HuH-7.5 (cell line): Measurements from ENCODE around the gene TEP1.

Source experiments
- DNase-seq: peaks from one replicate; pipeline ENCODE4 v3.0.0; 2011; ENCODE audit warnings: low spot score

TEP1 gene

DNA sequence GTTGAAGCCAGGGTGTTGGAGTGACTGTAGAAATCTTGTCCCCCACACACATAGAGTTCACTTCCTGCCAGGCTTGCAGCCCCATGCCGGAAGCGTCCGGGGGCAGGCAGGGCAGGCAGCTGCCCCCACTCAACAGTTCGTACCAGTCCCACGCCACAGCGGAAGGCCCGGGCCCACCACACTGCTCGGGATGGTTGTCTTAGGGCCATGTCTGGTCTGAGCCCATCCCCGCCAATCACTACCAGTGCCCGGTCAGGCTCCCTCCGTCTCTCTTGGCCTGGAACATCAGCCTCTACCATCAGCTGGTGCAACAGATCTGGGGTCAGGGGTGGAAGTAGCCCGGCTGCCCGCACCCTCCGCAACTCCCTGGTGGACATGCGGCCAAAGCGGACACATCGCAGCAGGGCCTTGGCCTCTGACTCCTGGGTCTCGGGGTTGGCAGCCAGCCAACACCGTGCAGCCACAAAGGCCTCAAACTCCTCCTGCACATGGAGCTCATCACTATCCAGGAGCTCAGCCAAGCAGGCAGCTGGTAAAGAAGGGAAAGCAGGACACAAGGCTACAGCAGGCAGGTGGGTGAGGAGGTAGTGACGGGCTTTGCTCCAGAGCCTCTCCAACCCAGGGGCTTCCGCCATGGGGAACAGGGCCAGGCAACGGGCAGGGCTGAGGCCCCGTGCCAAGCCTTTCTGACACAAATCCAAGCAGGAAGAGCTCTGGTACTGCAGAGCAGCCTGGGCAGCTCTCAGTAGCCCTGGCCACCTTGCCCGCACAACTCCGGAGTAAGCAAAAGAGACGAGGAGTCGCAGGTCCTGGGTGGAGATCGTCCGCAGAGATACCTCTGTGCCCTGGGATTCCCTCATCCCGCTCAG lies 16.7 kb upstream of the TEP1 start:
- DNase-seq = no peak

DNA sequence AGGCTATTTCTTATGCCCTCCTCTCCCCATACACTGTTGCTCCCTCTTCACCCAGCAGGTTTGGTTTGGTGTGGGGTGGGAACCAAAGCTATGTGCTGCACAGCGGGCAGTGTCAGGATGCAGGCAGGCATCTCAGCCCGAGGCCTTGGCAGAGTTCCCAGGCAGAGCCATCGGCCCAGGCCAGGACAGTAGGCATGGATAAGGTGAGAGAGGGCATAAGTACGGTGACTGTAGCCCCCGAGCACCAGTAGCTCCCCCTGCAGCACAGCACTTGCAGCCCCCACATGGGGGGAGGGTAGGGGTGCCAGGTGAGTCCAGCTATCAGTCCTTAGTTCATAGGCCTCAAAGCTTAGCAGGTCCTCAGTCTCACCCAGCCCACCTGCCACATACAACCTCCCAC lies 15.5 kb upstream of the TEP1 start:
- no peak for DNase-seq

DNA sequence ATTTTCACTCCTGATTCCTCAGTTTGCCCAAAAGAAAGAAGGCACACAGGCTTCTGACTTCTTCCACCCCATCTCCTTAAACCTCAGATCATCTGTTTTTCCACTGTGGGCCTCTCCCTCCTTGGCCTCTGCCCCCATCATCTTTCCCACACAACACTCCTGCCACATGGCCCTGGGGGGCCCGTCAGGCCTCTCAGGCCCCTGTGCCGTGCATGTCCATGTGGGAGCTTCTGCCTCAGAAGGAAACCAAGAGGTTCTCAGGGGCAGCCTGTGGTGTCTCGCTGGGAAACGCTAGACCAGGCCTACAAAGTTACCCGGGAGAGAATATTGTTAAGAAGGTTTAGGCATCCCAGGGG lies 14.7 kb upstream of the TEP1 start:
- no peak for DNase-seq

DNA sequence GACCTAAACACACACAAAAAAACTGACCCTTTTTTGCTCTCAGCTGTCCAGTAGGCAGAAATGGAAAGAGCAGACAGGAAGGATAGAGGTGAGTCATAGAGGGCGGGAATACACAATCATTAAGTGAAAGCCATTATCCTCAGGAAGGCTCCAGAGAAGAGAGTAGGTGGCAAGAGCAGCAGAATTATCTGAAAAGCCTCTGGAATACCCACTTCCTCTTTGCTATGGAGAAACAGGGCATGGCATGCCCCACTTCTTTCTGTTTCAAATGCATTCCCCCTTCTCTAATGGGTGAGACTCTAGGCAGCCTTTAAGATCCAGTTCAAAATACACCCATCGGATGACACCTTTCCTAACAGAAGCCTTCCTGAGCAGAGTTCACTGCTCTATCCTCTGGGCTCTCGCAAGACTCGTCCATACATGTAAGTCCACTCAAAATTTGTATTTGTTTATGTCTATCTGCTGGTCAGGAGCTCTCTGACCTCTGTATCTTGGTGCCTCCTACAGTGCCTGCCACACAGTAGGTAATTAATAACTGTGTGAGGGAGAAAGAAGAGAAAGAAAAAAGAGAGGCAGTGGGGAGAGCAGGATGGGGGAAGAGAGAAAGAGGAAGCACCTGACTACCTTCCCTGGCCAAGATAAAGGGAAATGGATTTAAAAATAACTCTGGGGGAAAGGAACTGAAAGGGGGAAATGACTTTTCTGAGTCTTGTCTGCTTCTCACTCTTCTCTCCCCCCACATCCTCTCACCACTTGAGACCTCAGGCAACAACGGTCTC lies 14.1 kb upstream of the TEP1 start:
- peak; percentile 37 for DNase-seq

DNA sequence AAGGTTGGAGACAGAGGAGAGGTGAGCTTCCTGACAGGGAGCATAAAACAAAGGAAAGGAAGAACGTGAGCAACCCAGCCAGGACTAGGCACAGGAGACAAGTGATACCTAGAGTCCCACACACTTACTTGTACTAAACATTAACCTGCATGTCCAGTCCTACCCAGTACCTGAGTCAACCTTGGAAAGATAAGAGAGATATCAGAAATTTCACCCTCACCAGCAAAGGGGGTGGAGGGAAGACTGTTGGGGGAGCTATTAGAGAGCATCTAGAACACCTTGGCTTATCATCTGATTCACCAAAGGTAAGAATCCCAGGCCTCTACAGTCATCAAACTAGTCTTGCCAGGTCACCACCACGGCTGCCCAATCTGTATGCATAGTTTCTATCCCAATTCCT lies 11.6 kb upstream of the TEP1 start:
- no peak for DNase-seq

DNA sequence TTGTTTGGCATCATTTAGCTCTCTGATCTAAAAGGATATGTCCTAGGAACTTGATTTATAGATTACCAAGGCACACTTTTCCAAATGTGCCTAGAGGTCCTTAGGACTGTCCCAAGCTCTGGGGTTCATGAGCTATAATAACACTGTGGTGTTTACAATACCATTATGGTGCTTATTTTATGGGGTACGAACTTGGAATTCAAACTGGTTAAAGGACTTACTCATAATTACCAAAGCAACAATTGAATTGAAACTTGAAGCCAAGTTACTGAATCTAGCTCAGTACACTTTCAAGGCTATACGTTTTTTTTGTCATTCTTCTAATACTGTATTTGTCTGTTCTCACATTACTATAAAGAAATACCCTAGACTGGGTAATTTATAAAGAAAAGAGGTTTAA lies 9.6 kb upstream of the TEP1 start:
- no peak for DNase-seq

DNA sequence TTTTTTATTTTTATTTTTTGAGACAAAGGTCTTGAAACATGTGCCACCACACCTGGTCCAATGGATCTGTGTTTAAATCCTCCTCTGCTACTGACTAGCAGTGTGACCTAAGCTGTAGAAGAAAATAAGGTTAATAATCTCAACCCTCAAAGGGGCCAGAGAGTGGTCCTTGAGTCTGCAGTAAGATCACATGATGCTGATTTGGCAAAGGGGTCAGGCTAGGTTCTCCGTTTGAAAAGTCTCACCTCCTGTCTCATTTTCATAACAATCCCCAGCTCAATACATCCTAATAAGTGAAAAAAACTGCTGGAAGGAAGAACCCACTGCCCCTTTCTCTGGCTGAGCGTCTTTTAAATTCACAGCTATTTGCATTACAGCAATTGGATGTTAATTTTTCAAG lies 8.0 kb upstream of the TEP1 start:
- no peak for DNase-seq

DNA sequence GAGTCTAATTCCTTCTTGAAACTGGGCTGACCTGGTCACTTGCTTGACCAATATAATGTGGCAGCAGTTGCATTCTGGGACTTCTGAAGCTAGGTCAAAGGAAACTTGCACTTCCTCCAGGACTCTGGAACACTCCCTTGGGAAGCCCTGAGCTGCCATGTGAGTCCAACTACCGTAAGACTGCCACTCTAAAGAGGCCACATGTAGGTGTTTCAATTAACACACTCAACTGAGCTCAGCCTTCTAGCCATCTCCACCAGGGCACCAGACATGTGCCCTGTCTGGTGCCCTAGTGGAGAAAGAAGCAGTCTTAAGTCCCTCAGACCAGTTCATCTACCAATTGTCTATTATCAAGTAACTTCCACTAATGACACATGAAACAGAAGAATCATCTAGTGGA lies 6.1 kb upstream of the TEP1 start:
- DNase-seq = no peak

DNA sequence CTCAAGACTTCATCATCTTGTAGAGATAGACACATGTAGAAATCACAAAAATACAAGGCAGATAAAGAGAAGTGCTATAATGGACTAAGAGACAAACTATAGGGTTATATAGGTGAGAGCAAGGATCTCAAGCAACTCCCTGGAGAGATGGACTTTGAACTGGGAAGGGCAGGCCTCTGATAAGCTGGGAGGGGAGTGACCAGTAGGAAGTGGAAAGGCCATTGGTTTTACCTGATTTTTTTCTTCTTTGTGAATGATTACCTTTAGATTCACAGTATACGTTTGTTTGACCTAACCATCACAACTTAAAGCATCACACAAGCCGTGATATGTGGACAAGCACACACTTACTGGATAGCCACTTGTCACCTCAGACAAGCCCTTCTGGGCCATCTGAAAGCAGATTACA lies 5.2 kb upstream of the TEP1 start:
- DNase-seq = peak; percentile 51

DNA sequence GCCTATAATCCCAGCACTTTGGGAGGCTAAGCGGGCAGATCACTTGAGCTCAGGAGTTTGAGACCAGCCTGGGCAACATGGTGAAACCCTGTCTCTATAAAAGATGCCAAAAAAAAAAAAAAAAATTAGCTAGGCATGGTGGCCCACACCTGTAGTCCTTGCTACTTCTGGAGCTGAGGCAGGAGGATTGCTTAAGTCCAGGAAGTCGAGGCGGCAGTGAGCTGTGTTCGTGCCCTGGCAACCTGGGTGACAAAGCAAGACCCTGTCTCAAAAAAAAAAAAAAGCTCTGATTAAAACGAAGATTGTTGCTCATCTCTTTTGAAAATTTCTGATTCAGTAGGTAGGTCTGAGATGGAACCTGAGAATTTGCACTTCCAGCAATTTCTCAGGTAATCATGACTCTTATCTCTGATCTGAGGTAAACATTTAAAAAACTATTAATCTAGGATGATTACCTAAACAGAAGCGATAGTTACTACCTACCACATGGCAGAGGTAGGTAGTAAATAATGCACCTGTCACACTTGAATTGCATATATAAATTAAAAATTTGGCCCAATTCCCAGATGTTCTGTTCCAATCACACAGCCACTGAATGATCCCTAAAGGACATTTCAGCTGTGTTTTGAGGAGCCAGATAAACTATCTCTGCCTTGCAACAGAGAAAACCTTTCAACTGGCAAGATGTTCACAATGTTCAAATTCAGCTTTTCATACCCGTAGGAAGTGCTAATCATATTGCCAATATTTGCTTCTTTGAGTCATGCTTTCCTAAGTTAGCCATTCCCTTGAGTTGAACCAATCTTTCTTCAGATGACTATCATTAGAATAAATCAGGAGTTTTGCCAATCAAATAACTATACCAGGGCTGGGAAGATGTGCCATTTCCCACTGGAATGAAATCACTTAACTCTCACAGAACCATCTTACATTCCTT lies 4.2 kb upstream of the TEP1 start:
- no peak for DNase-seq

DNA sequence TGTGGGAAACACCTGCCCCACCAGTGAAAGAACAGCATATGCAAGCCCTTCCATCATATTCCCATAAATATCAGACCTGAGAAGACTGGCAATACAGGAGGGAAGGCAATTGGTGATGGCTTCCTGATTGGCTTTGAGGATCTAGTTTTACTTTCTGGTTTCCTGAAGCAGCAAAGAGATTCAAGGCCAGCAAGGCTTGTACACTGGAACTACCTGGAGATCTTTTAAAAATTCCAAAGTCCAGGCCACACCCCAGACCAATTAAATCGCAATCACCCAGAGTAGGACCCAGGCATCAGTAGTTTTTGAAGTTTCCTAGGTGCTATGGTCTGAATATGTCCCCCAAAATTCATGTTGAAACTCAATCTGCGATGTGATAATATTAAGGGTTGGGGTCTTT lies 2.9 kb upstream of the TEP1 start:
- no peak for DNase-seq

DNA sequence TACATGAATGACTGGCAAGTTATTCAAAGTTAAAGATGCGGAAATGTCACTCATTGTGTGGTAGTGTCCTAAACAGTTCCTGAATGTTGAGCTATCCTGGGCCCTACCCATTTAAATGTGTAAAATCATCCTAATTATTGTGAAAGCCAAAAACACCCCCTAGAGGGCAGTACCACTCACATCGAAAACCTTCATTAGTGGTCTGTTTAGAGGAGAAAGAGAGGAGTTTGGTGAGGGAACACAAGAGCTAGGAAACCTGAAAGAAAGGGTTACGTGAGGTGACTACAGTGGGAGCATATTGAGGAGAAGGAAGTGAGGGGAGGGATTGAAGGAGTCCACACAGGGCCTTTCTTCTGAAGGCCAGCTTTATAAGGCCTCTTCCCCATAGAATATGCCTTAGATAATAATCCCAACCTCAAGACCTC lies 2.5 kb upstream of the TEP1 start:
- DNase-seq = no peak

DNA sequence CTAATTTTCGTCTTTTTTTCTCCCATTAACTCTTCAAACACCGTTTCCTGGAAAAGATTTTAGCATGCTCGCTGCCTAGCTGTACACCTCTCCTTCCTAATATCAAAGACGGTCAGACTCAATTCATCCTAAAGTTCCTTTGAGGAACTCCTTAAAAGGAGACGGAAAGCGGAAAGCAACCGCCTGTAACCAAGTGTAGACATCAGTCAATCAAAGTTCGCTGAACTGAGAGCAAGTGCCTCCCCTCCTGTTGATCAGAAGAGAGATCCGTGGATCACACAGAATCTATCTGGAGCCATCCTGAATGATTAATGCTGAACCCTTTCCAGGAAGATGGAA lies 412 bp upstream of the TEP1 start:
- DNase-seq = no peak

DNA sequence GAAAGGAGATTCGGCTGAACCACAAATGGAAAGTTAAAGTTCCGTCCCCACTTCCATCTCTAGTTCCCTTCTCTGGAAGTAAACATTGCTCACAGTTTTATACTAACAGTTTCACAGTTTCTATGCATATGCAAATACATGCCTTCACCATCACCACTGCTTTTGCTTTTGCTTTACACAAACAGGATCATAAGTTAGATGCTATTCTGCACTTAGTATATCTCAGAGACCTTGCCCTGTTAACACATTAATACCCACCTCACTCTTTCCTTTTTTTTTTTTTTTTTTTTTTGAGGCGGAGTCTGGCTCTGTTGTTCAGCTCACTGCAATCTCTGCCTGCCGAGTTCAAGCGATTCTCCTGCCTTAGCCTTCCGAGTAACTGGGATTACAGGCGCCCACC lies 890 bp downstream of the TEP1 start:
- no peak for DNase-seq

DNA sequence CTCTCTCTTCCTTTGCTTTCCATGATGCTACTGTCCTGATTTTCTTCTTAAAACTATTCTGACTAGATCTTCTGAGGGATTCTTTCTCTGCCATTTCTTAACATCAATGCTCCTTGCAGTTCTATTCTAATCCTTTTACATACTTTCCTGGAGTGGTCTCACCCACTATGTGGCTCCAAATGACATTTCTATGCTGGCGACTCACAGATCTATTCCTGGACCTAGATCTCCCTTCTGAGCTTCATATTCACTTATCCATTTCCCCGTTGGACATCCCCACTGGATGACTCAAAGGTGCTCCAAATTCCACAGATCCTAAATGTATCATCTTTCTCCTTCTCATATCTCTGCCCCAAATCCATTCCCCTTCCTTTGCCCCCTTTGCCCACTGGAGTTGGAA lies 4.1 kb downstream of the TEP1 start:
- no peak for DNase-seq

DNA sequence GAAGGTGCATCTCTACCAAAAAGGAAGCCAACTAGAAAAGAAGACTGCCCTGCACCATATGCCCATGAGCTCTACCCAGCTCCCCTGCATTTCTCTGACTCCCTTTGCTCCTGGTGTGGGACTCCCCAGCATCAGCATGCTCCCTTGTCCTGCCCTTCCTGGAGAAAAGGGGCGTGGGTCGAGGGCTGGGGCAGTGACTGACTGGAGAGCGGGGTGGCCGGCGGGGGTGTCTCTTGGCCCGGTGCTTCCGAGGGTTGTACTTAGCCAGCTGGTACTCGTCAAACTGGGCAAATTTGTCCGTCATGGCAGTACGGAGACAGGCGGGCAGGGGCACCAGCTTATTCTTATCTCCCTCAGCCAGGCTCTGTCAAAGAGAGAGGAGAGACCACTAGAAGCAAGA lies 9.8 kb downstream of the TEP1 start:
- no peak for DNase-seq

DNA sequence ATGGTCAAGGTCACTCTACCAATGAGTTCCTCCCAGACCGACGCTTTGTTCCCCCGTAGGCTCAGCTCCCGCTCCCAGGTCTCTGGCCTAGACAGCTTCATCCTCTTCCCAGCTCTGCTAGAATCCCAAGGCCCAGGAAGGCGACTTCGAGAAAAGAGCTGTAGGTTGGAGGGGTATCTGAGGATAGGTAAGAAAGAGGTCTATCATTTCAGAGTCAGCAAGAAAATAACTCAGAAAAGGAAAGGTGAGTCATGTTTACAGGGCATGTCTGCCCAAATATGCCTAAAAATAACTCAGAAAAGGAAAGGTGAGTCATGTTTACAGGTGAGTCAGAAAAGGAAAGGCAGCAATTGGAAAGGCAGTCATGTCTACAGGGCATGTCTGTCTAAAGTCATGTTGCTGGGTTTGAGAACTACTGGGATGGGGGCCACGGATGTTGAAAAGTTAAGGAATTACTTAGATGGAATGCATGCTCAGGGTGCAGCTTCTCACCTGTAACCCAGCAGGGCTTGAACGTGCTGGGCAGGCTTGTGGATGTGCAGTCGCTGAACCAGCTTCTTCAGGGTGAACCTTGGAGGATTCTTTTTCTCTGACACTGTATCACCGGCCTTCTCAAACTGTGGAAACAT lies 12.2 kb downstream of the TEP1 start:
- no peak for DNase-seq

DNA sequence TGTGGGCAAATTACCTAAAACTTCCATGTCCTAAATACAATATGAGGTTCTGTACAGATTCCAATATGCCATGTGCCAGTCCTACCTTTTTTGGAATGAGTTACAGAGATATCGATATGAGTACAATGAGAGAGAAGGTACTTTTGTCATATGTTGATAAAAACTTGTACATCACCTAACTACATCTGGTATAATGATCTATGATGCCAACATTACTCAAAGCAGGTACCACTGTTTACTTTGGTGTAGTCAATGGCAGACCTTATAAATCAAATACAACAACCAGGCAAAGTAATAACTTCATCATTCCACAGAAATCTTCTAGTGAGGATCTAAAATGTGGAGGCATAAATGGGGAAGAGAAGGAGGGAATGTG lies 12.7 kb downstream of the TEP1 start:
- DNase-seq = no peak

DNA sequence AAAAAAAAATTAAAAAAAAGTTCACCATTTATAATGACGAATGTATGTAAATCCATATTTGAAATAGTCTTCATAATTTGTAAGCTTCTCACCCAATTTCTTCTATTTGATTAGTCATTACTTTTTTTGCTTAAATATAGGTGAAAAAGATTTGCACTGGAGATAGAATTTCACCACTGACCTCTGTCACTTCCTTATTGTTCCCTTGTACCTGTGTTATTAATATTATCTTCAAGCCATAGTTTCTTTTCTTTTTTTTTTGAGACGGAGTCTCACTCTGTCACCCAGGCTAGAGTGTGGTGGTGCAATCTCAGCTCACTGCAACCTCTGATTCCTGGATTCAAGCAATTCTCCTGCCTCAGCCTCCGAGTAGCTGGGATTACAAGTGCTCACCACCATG lies 15.8 kb downstream of the TEP1 start:
- DNase-seq = no peak

DNA sequence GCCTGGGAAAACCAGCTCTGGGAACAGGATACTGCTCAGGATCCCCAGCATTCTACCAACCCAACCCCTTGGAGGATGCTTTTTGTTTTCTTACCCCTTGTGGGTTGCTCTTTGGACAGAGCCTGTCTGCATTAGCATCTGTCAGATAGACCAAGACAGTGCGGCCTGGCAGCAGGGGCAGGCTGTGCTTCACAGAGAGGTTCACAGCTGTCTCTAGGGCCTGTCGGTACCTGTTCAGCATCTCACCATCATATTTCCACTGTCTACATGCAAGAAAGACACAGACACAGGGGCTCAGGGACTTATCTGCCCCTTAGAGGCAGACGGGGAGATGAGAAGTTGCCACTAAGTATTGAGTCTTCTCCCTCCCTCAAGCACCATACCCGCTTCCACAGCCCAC lies 21.8 kb downstream of the TEP1 start:
- no peak for DNase-seq

DNA sequence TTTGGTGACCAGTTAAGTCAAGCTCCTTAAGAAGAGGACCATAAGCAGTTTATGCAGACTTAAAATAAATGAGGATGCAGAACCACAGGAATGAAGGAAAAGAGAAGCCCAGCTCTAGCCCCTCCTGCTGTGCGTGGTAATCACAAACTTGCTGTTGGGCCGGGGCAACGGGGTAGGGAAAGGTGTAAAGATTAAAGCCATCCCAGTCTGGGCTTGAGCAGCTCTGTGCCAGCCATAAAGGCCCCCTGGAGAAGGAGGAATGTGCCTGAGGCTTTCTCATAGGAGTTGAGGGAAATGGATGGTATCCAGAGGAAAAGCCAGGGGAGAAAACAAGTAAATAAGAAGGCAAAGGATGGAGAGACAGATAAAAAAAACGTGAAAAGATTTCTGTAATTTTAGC lies 25.1 kb downstream of the TEP1 start:
- no peak for DNase-seq

DNA sequence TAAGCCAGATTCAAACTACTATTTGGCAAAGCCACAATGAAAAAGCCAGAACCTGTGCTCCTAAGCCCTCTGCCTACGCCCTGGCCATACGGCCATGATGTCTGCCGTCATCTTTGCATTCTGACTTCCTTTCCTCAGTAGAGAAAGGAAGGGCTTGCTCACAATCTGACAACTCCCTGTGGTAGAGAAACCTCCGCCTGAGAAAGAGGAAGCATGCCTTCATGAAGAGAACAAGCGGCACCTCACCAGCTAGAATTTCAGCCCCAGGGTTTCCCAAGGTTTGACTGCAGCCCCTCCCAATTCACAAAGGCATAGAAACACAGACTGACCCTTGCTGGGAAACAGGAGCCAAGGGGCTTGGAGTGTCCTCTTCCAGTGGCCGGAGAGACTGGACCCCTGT lies 25.7 kb downstream of the TEP1 start:
- DNase-seq = no peak
